H9 (cell line): ENCODE data around the gene RGS3. TPM values are rescaled to one million over a fixed set of nuclear protein-coding genes. Genes with fewer than 3 reads are reported as not detected.
"Not testable (repeated sequence)": the region's sequence is repeated elsewhere in the genome, so short reads cannot be mapped to it uniquely, and the experiment has no call there.

Source experiments
- DNase-seq: peaks from one replicate; pipeline ENCODE4 v3.0.0-alpha.2; 2017
- H2AFZ ChIP-seq: one replicate; pipeline ENCODE4 v1.6.1; 2013; ENCODE audit warnings: mild to moderate bottlenecking, low read length, control low read depth, moderate library complexity
- H2AK5ac ChIP-seq: 2 replicates; pipeline ENCODE4 v1.6.1; 2013; ENCODE audit warnings: low read length, control low read depth, mixed read lengths; ENCODE audit not compliant: insufficient read length
- H2BK120ac ChIP-seq: one replicate; pipeline ENCODE4 v1.6.1; 2013; ENCODE audit warnings: low read depth, mild to moderate bottlenecking, low read length, control low read depth, inconsistent platforms; ENCODE audit not compliant: poor library complexity, severe bottlenecking
- H2BK12ac ChIP-seq: 2 replicates; pipeline ENCODE4 v1.6.1; 2013; ENCODE audit warnings: low read length, control low read depth, mixed read lengths, low read depth; ENCODE audit not compliant: insufficient read length
- H2BK15ac ChIP-seq: 2 replicates; pipeline ENCODE4 v1.6.1; 2013; ENCODE audit warnings: low read depth, low read length, control low read depth
- H2BK20ac ChIP-seq: one replicate; pipeline ENCODE4 v1.6.1; 2013; ENCODE audit warnings: low read depth, mild to moderate bottlenecking, low read length, control low read depth, inconsistent platforms; ENCODE audit not compliant: poor library complexity, severe bottlenecking
- H2BK5ac ChIP-seq: 2 replicates; pipeline ENCODE4 v1.6.1; 2013; ENCODE audit warnings: low read length, control low read depth, mixed read lengths; ENCODE audit not compliant: insufficient read length
- H3K14ac ChIP-seq: 2 replicates; pipeline ENCODE4 v1.6.1; 2013; ENCODE audit warnings: low read length, control low read depth; ENCODE audit not compliant: insufficient read depth
- H3K18ac ChIP-seq: 2 replicates; pipeline ENCODE4 v1.6.1; 2013; ENCODE audit warnings: low read depth, mild to moderate bottlenecking, mixed read lengths, low read length, control low read depth; ENCODE audit not compliant: insufficient read length
- H3K23ac ChIP-seq: 2 replicates; pipeline ENCODE4 v1.6.1; 2013; ENCODE audit warnings: low read length, control low read depth, mixed read lengths, low read depth; ENCODE audit not compliant: insufficient read length
- H3K23me2 ChIP-seq: 2 replicates; pipeline ENCODE4 v1.6.1; 2013; ENCODE audit warnings: low read depth, mild to moderate bottlenecking, mixed read lengths, low read length, control low read depth; ENCODE audit not compliant: insufficient read length, poor library complexity, severe bottlenecking
- H3K27ac ChIP-seq: 2 replicates; pipeline ENCODE4 v1.5.1; 2013; ENCODE audit warnings: low read length, control low read depth, mixed read lengths, low read depth; ENCODE audit not compliant: insufficient read length
- H3K27me3 ChIP-seq: 2 replicates; pipeline ENCODE4 v1.6.1; 2013; ENCODE audit warnings: low read length, control low read depth, inconsistent platforms; ENCODE audit not compliant: insufficient read depth
- H3K4ac ChIP-seq: 2 replicates; pipeline ENCODE4 v1.6.1; 2013; ENCODE audit warnings: low read depth, mild to moderate bottlenecking, control low read depth, inconsistent platforms, low read length, moderate library complexity
- H3K4me1 ChIP-seq: 2 replicates; pipeline ENCODE4 v1.6.1; 2013; ENCODE audit warnings: low read length, control low read depth, inconsistent platforms; ENCODE audit not compliant: insufficient read depth
- H3K4me2 ChIP-seq: 2 replicates; pipeline ENCODE4 v1.6.1; 2013; ENCODE audit warnings: low read length, control low read depth, mixed read lengths; ENCODE audit not compliant: insufficient read length, insufficient read depth
- H3K56ac ChIP-seq: 2 replicates; pipeline ENCODE4 v1.6.1; 2013; ENCODE audit warnings: low read depth, mild to moderate bottlenecking, mixed read lengths, low read length, control low read depth; ENCODE audit not compliant: insufficient read length
- H3K79me1 ChIP-seq: 2 replicates; pipeline ENCODE4 v1.6.1; 2013; ENCODE audit warnings: low read depth, mild to moderate bottlenecking, moderate library complexity, low read length, control low read depth, inconsistent platforms; ENCODE audit not compliant: insufficient read depth, poor library complexity, severe bottlenecking
- H3K79me2 ChIP-seq: 2 replicates; pipeline ENCODE4 v1.6.1; 2013; ENCODE audit warnings: low read length, control low read depth, inconsistent platforms; ENCODE audit not compliant: insufficient read depth
- H3K9ac ChIP-seq: 2 replicates; pipeline ENCODE4 v1.6.1; 2013; ENCODE audit warnings: low read length, control low read depth, mixed read lengths; ENCODE audit not compliant: insufficient read length; ENCODE audit errors: extremely low read depth
- H3K9me3 ChIP-seq: one replicate; pipeline ENCODE4 v1.6.1; 2013; ENCODE audit warnings: low read depth, low read length, inconsistent platforms; ENCODE audit not compliant: control insufficient read depth
- H3T11ph ChIP-seq: one replicate; pipeline ENCODE4 v1.6.1; 2013; ENCODE audit warnings: mild to moderate bottlenecking, low read length, control low read depth, inconsistent platforms
- H4K20me1 ChIP-seq: one replicate; pipeline ENCODE4 v1.6.1; 2013; ENCODE audit not compliant: control insufficient read depth, insufficient read length, insufficient read depth
- H4K5ac ChIP-seq: 2 replicates; pipeline ENCODE4 v1.6.1; 2013; ENCODE audit warnings: low read depth, mild to moderate bottlenecking, mixed read lengths, low read length, control low read depth; ENCODE audit not compliant: insufficient read length
- H4K8ac ChIP-seq: replicated peaks from 2 replicates; pipeline ENCODE4 v1.6.1; 2013; ENCODE audit warnings: low read length, control low read depth, mixed read lengths, low read depth; ENCODE audit not compliant: insufficient read length
- H4K91ac ChIP-seq: 2 replicates; pipeline ENCODE4 v1.6.1; 2013; ENCODE audit warnings: low read depth, mild to moderate bottlenecking, moderate library complexity, mixed read lengths, low read length, control low read depth; ENCODE audit not compliant: insufficient read length
- H3K27ac Mint-ChIP-seq, 3 experiments: 2 replicates in 2 of 3; 3 replicates in 1 of 3; pipeline ENCODE4 v1.8.0; 2020 to 2021; ENCODE audit warnings: mixed read lengths in 3 of 3, mild to moderate bottlenecking in 1 of 3, moderate library complexity in 1 of 3
- H3K27me3 Mint-ChIP-seq: 2 replicates; pipeline ENCODE4 v1.8.0; 2021; ENCODE audit warnings: low read depth, mild to moderate bottlenecking, moderate library complexity, mixed read lengths
- H3K36me3 Mint-ChIP-seq, 3 experiments: 2 replicates in 2 of 3; 3 replicates in 1 of 3; pipeline ENCODE4 v1.8.0; 2020 to 2021; ENCODE audit warnings: low read depth in 3 of 3, mixed read lengths in 3 of 3; ENCODE audit not compliant: insufficient read depth in 1 of 3
- H3K4me1 Mint-ChIP-seq, 2 experiments: 2 replicates each; pipeline ENCODE4 v1.8.0; 2020; ENCODE audit warnings: mixed read lengths in 2 of 2
- H3K4me3 Mint-ChIP-seq, 2 experiments: 2 replicates in 1 of 2; 3 replicates in 1 of 2; pipeline ENCODE4 v1.8.0; 2020 to 2021; ENCODE audit warnings: mild to moderate bottlenecking in 2 of 2, mixed read lengths in 2 of 2, moderate library complexity in 1 of 2
- H3K9me3 Mint-ChIP-seq, 2 experiments: 2 replicates in 1 of 2; 3 replicates in 1 of 2; pipeline ENCODE4 v1.8.0; 2020; ENCODE audit warnings: mild to moderate bottlenecking in 2 of 2, mixed read lengths in 2 of 2, moderate library complexity in 1 of 2
- WGBS: extraction: QIAGEN DNeasy Blood & Tissue Kit; methylation state at CpG from one replicate; pipeline ENCODE4 v1.1.7; 2013; ENCODE audit warnings: missing lambda C conversion rate, low lambda C conversion rate, mixed read lengths; ENCODE audit not compliant: insufficient read length; ENCODE audit errors: extremely low coverage; 5-methylcytosine and 5-hydroxymethylcytosine counted together
- total RNA-seq: library from RNA; stranded (reverse); gene quantifications from 2 replicates; pipeline ENCODE4 v1.2.1, GENCODE V29; 2021
- TF ChIP-seq, protein P1 (sequence below): fragments of 200-600 bp; sonication (generic); conservative IDR thresholded peaks from 3 replicates; pipeline ENCODE4 v1.8.0; 2021; ENCODE audit warnings: antibody characterized with exemption, mild to moderate bottlenecking

The RGS3 gene
- total RNA-seq, 1 experiment from 2014 or later: 13.9 TPM

DNA sequence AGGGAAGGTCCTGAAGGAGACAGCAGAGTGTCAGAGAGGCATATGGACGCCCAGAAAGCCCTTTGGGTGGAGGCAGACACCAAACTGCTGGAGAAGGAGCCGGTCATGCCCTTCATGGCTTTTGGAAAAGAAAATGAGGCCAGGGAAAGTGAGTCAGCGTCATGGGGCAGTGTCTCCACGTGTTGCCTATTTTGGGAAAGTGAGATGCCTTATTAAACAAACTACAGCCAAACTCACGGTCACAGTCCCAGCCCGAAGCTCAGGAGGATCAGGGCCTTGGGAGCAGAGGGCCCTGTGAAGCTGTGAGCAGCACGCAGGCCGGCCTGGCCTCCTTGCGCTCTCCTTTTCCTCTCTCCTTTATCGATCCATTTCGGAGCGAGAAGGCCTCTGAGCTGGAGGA, 25.0 kb downstream of the RGS3 start:
- no peaks in the 10 kb centered on the region for H3K27me3 ChIP-seq
- no peak overlapping the region for H3K4ac ChIP-seq
- no peak overlapping the region for H2BK20ac ChIP-seq
- H2BK5ac ChIP-seq: no peak overlapping the region
- no peaks in the 10 kb centered on the region for H3K9me3 Mint-ChIP-seq
- no peak overlapping the region for H3K9ac ChIP-seq
- H4K5ac ChIP-seq: no peak overlapping the region
- H3K4me3 Mint-ChIP-seq: no peak overlapping the region
- no peak for DNase-seq
- H4K91ac ChIP-seq: no peak overlapping the region
- no peak overlapping the region for H3K14ac ChIP-seq
- H3K79me2 ChIP-seq: no peaks in the 10 kb centered on the region
- no peak overlapping the region for H3T11ph ChIP-seq
- peaks cover 6 to 9% of the 10 kb centered on the region in 2 experiments for H3K4me1 Mint-ChIP-seq
- H3K18ac ChIP-seq: no peak overlapping the region
- H3K23me2 ChIP-seq: no peaks in the 10 kb centered on the region
- no peak overlapping the region for H2AK5ac ChIP-seq
- H2BK15ac ChIP-seq: no peak overlapping the region
- H3K27me3 Mint-ChIP-seq: peaks cover 2% of the 10 kb centered on the region; the same call in 1 of the 2 replicates
- no peak overlapping the region for H3K27ac ChIP-seq
- no peak overlapping the region for H3K56ac ChIP-seq
- no peak overlapping the region for H3K27ac Mint-ChIP-seq
- H4K20me1 ChIP-seq: no peaks in the 10 kb centered on the region
- TF ChIP-seq, protein P1, sequence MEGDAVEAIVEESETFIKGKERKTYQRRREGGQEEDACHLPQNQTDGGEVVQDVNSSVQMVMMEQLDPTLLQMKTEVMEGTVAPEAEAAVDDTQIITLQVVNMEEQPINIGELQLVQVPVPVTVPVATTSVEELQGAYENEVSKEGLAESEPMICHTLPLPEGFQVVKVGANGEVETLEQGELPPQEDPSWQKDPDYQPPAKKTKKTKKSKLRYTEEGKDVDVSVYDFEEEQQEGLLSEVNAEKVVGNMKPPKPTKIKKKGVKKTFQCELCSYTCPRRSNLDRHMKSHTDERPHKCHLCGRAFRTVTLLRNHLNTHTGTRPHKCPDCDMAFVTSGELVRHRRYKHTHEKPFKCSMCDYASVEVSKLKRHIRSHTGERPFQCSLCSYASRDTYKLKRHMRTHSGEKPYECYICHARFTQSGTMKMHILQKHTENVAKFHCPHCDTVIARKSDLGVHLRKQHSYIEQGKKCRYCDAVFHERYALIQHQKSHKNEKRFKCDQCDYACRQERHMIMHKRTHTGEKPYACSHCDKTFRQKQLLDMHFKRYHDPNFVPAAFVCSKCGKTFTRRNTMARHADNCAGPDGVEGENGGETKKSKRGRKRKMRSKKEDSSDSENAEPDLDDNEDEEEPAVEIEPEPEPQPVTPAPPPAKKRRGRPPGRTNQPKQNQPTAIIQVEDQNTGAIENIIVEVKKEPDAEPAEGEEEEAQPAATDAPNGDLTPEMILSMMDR: no peak
- no peaks in the 10 kb centered on the region for H3K79me1 ChIP-seq
- H2AFZ ChIP-seq: no peak overlapping the region
- H3K36me3 Mint-ChIP-seq: peaks cover 0 to 4% (median 0%) of the 10 kb centered on the region in 3 experiments; a peak in 2 of 7 replicates
- H4K8ac ChIP-seq: no peak overlapping the region
- H3K4me2 ChIP-seq: no peak overlapping the region
- H3K4me1 ChIP-seq: no peaks in the 10 kb centered on the region; the same call in 1 of the 2 replicates
- no peak overlapping the region for H2BK12ac ChIP-seq
- no peaks in the 10 kb centered on the region for H3K9me3 ChIP-seq
- WGBS: no CpG with 5 or more reads among the region's 12 CpGs
- no peak overlapping the region for H2BK120ac ChIP-seq
- no peak overlapping the region for H3K23ac ChIP-seq

DNA sequence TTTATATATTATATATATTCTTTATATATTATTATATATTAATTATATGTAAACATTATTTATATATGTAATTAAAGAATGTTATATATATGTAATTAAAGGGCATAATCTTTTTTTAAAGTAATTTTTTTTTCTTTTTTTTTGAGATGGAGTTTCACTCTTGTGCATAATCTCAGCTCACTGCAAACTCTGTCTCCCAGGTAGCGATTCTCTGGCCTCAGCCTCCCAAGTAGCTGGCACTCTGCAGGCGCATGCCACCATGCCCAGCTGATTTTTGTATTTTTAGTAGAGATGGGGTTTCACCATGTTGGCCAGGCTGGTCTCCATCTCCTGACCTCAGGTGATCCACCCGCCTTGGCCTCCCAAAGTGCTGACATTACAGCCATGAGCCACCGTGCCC, 27.6 kb downstream of the RGS3 start:
- not testable (repeated sequence) for H3K4me1 Mint-ChIP-seq, H3K27ac ChIP-seq, H3K27ac Mint-ChIP-seq, H2BK20ac ChIP-seq, H3K9me3 ChIP-seq, H3K56ac ChIP-seq, H2AFZ ChIP-seq, H3K79me2 ChIP-seq, H3K27me3 ChIP-seq, H2BK12ac ChIP-seq, DNase-seq, H3K23ac ChIP-seq, H4K5ac ChIP-seq, H3K23me2 ChIP-seq, H4K91ac ChIP-seq, H3K36me3 Mint-ChIP-seq, H3K9ac ChIP-seq, H3K4ac ChIP-seq, H3K4me3 Mint-ChIP-seq, H3K27me3 Mint-ChIP-seq, H3K14ac ChIP-seq, H3K18ac ChIP-seq, H3K4me2 ChIP-seq, H2BK5ac ChIP-seq, H2AK5ac ChIP-seq, H4K20me1 ChIP-seq, H3K79me1 ChIP-seq, H3K4me1 ChIP-seq, H4K8ac ChIP-seq, H2BK120ac ChIP-seq, H3K9me3 Mint-ChIP-seq, H3T11ph ChIP-seq, H2BK15ac ChIP-seq
- no CpG with 5 or more reads among the region's 4 CpGs for WGBS
